HCT116 (cell line): ENCODE measurements around the gene TIMM9. TPM values are rescaled to one million over a fixed set of nuclear protein-coding genes. Genes with fewer than 3 reads are reported as not detected.
A peak's percentile ranks its signal among the peaks of the same experiment; 100 is the strongest.

Experiments
- ATAC-seq: fragments of 200-7000 bp; cut with Tn5 transposase; 2 replicates; pipeline ENCODE4 v1.9.1; 2020; ENCODE audit warnings: mild to moderate bottlenecking, moderate library complexity
- BruUV-seq: library from RNA; stranded (reverse); fragments of 400-500 nt; replicated peaks from 2 replicates; lab custom pipeline; 2021; lab: Mats Ljungman, UMichigan
- CTCF ChIA-PET: fragments of 300-600 bp; sonication (Branson Sonifier 250); formaldehyde crosslinking; loops from one replicate; lab custom pipeline; 2021; ENCODE audit warnings: antibody characterized with exemption; lab: Charles Lee
- POLR2A ChIA-PET: fragments of 300-600, 350-600 bp; sonication (Branson Sonifier 250); formaldehyde crosslinking; loops from one replicate; lab custom pipeline; 2021; ENCODE audit warnings: antibody characterized with exemption; lab: Charles Lee
- RAD21 ChIA-PET, 2 experiments: fragments of 300-600 bp; sonication (Branson Sonifier 250); formaldehyde crosslinking; loops; one replicate each; lab custom pipeline; 2023; ENCODE audit warnings: low total read pairs in 2 of 2; ENCODE audit not compliant: uncharacterized antibody in 2 of 2, unreplicated experiment in 2 of 2, low non-redundant PET in 1 of 2; lab: Charles Lee
- DNase-seq: peaks from one replicate; pipeline ENCODE4 v3.0.0-alpha.2; 2010; ENCODE audit warnings: low read depth, low spot score
- H2AFZ ChIP-seq: fragments of 200-600 bp; shearing (Covaris generic), sonication (generic); 2 replicates; pipeline ENCODE4 v1.6.1; 2017; ENCODE audit warnings: low read depth, mixed run types, mixed read lengths, antibody characterized with exemption, low read length; ENCODE audit not compliant: poor library complexity, severe bottlenecking
- H3K27ac ChIP-seq: 2 replicates; pipeline ENCODE4 v1.5.1; 2012; ENCODE audit warnings: low read depth, low read length
- H3K27me3 ChIP-seq: fragments of 200-600 bp; sonication (generic); 2 replicates; pipeline ENCODE4 v1.6.1; 2016; ENCODE audit warnings: mixed run types, low read length, mixed read lengths; ENCODE audit not compliant: insufficient read depth
- H3K36me3 ChIP-seq, 2 experiments: fragments of 200-500 bp in 1 of 2; fragments of 200-600 bp in 1 of 2; sonication (Bioruptor generic) in 1 of 2; sonication (generic) in 1 of 2; 2 replicates each; pipeline versions ENCODE4 v1.5.1 to v1.6.1; 2014 to 2016; ENCODE audit warnings: low read length in 2 of 2, inconsistent platforms in 1 of 2, mixed read lengths in 1 of 2, mixed run types in 1 of 2; ENCODE audit not compliant: insufficient read depth in 2 of 2, control insufficient read depth in 1 of 2
- H3K4me1 ChIP-seq, 2 experiments: fragments of 200-600 bp in 1 of 2; sonication (generic) in 1 of 2; 2 replicates each; pipeline versions ENCODE4 v1.5.1 to v1.6.1; 2012 to 2017; ENCODE audit warnings: low read length in 2 of 2, inconsistent platforms in 1 of 2, mild to moderate bottlenecking in 1 of 2, mixed read lengths in 1 of 2, mixed run types in 1 of 2, moderate library complexity in 1 of 2; ENCODE audit not compliant: insufficient read depth in 2 of 2, control insufficient read depth in 1 of 2
- H3K4me2 ChIP-seq: fragments of 200-600 bp; sonication (generic); 2 replicates; pipeline ENCODE4 v1.6.1; 2017; ENCODE audit warnings: mixed run types, low read length, mixed read lengths
- H3K4me3 ChIP-seq, 2 experiments: fragments of 200-600 bp in 1 of 2; sonication (generic) in 1 of 2; replicated peaks in 1 of 2; 2 replicates each; pipeline ENCODE4 v1.5.1; 2011 to 2016; ENCODE audit warnings: low read length in 2 of 2, control low read depth in 1 of 2, low read depth in 1 of 2, mild to moderate bottlenecking in 1 of 2, mixed read lengths in 1 of 2, mixed run types in 1 of 2
- H3K79me2 ChIP-seq: fragments of 200-600 bp; sonication (generic); 2 replicates; pipeline ENCODE4 v1.6.1; 2017; ENCODE audit warnings: mild to moderate bottlenecking, mixed run types, low read length, moderate library complexity, mixed read lengths; ENCODE audit not compliant: insufficient read depth
- H3K9ac ChIP-seq: fragments of 200-600 bp; sonication (generic); 2 replicates; pipeline ENCODE4 v1.6.1; 2016; ENCODE audit warnings: low read length, mixed read lengths
- H3K9me2 ChIP-seq: fragments of 200-600 bp; sonication (generic), shearing (Covaris generic); 2 replicates; pipeline ENCODE4 v1.6.1; 2017; ENCODE audit warnings: mixed run types, mild to moderate bottlenecking, moderate library complexity; ENCODE audit not compliant: insufficient read depth
- H3K9me3 ChIP-seq, 2 experiments: fragments of 200-500 bp in 1 of 2; fragments of 200-600 bp in 1 of 2; sonication (Bioruptor generic) in 1 of 2; sonication (generic) in 1 of 2; 2 replicates each; pipeline ENCODE4 v1.6.1; 2014 to 2017; ENCODE audit warnings: low read length in 2 of 2, mixed read lengths in 2 of 2, inconsistent platforms in 1 of 2, low read depth in 1 of 2, mild to moderate bottlenecking in 1 of 2, mixed run types in 1 of 2, moderate library complexity in 1 of 2; ENCODE audit not compliant: control insufficient read depth in 1 of 2, insufficient read depth in 1 of 2
- H4K20me1 ChIP-seq: fragments of 200-600 bp; sonication (generic), shearing (Covaris generic); 2 replicates; pipeline ENCODE4 v1.6.1; 2017; ENCODE audit warnings: mixed run types, mild to moderate bottlenecking, moderate library complexity; ENCODE audit not compliant: insufficient read depth
- CBX3 ChIP-seq: IDR thresholded peaks from 2 replicates; pipeline ENCODE4 v1.6.1; 2012; ENCODE audit warnings: low read depth
- CEBPB ChIP-seq: IDR thresholded peaks from 2 replicates; pipeline ENCODE4 v1.6.1; 2012; ENCODE audit warnings: low read depth
- ELF1 ChIP-seq: IDR thresholded peaks from 2 replicates; pipeline ENCODE4 v1.6.1; 2012; ENCODE audit warnings: low read depth, borderline replicate concordance
- EZH2phosphoT487 ChIP-seq: fragments of 200-600 bp; IDR thresholded peaks from 2 replicates; pipeline ENCODE4 v1.6.1; 2018; ENCODE audit warnings: antibody characterized with exemption, borderline replicate concordance
- FOSL1 ChIP-seq: IDR thresholded peaks from 2 replicates; pipeline ENCODE4 v1.6.1; 2012; ENCODE audit warnings: low read depth
- JUND ChIP-seq: IDR thresholded peaks from 2 replicates; pipeline ENCODE4 v1.6.1; 2012
- POLR2A ChIP-seq: IDR thresholded peaks from 2 replicates; pipeline ENCODE4 v1.7.0; 2011; ENCODE audit warnings: borderline replicate concordance; ENCODE audit not compliant: insufficient read depth, insufficient read length; ENCODE audit errors: extremely low read depth
- POLR2AphosphoS5 ChIP-seq: IDR thresholded peaks from 2 replicates; pipeline ENCODE4 v1.6.1; 2011; ENCODE audit warnings: mild to moderate bottlenecking, low read depth, low read length, moderate library complexity
- RAD21 ChIP-seq: IDR thresholded peaks from 2 replicates; pipeline ENCODE4 v1.6.1; 2012; ENCODE audit warnings: low read depth, mild to moderate bottlenecking
- SIN3A ChIP-seq: IDR thresholded peaks from 2 replicates; pipeline ENCODE4 v1.6.1; 2012; ENCODE audit warnings: low read depth
- SP1 ChIP-seq: IDR thresholded peaks from 2 replicates; pipeline ENCODE4 v1.6.1; 2012; ENCODE audit warnings: low read depth
- SRF ChIP-seq: IDR thresholded peaks from 2 replicates; pipeline ENCODE4 v1.6.1; 2012; ENCODE audit warnings: low read depth
- YY1 ChIP-seq: IDR thresholded peaks from 2 replicates; pipeline ENCODE4 v1.6.1; 2011; ENCODE audit warnings: low read length, low read depth, moderate library complexity, mild to moderate bottlenecking; ENCODE audit not compliant: insufficient replicate concordance; ENCODE audit errors: extremely low read depth
- ZFX ChIP-seq: fragments of 450-650 bp; IDR thresholded peaks from 2 replicates; pipeline ENCODE4 v1.6.1; 2017
- ZNF274 ChIP-seq: fragments of 200-500 bp; sonication (Bioruptor generic); IDR thresholded peaks from 2 replicates; pipeline ENCODE4 v1.6.1; 2014; ENCODE audit warnings: mild to moderate bottlenecking, low read depth, low read length, inconsistent platforms
- intact Hi-C: fragments of 100-400 bp; cut with micrococcal nuclease; formaldehyde crosslinking; loops from 2 replicates; pipeline ENCODE4 v1.10.0; 2022
- total RNA-seq: library from RNA; stranded (reverse); gene quantifications from one replicate; pipeline ENCODE4 v1.2.1, GENCODE V29; 2021; ENCODE audit not compliant: unreplicated experiment
- TF ChIP-seq, protein P1 (sequence below): IDR thresholded peaks from 2 replicates; pipeline ENCODE4 v1.6.1; 2012
- TF ChIP-seq, protein P2 (sequence below): IDR thresholded peaks from 2 replicates; pipeline ENCODE4 v1.6.1; 2012

TIMM9 gene
- total RNA-seq, 1 experiment from 2014 or later = 40.7 TPM

- H3K79me2 ChIP-seq = no peaks in the 10 kb centered on the region
- no peaks in the 10 kb centered on the region for H4K20me1 ChIP-seq
- H3K36me3 ChIP-seq = no peaks in the 10 kb centered on the region
- H3K4me2 ChIP-seq = no peak overlapping the region
- no peak for TF ChIP-seq SRF
- no peak for TF ChIP-seq FOSL1
- TF ChIP-seq CBX3 = no peak
- TF ChIP-seq RAD21 = no peak
- TF ChIP-seq YY1 = no peak
- TF ChIP-seq CEBPB = no peak
- TF ChIP-seq, all 23 proteins: peak for 0
- ATAC-seq = no peak
- ChIA-PET POLR2A (interaction anchor here (0.9 kb wide), 1 partner anchor 99 kb away, joined by 3 read pairs; the partner anchor contains the start of gene ARID4A), CTCF (interaction anchor here (1.0 kb wide), 1 partner anchor 8 kb away, joined by 4 read pairs; no protein-coding TSS in a partner anchor), RAD21 (no interaction called here)
- no TSS peak for BruUV-seq
- Histone ChIP-seq H3K9me3 (no peaks in the 10 kb centered on the region), H3K27ac (no peak overlapping the region), H3K4me1 (peaks cover 0 to 15% of the 10 kb centered on the region in 2 experiments; a peak in 3 of 4 replicates), H2AFZ (no peak overlapping the region), H3K4me3 (no peak overlapping the region), H3K27me3 (no peaks in the 10 kb centered on the region), H3K9me2 (no peaks in the 10 kb centered on the region), H3K9ac (no peak overlapping the region)
- intact Hi-C loops = no loop called here
- DNase-seq = no peak
Observed at GRCh38 chr14:58397156-58397555, 30.2 kb downstream of the TIMM9 start.

DNA sequence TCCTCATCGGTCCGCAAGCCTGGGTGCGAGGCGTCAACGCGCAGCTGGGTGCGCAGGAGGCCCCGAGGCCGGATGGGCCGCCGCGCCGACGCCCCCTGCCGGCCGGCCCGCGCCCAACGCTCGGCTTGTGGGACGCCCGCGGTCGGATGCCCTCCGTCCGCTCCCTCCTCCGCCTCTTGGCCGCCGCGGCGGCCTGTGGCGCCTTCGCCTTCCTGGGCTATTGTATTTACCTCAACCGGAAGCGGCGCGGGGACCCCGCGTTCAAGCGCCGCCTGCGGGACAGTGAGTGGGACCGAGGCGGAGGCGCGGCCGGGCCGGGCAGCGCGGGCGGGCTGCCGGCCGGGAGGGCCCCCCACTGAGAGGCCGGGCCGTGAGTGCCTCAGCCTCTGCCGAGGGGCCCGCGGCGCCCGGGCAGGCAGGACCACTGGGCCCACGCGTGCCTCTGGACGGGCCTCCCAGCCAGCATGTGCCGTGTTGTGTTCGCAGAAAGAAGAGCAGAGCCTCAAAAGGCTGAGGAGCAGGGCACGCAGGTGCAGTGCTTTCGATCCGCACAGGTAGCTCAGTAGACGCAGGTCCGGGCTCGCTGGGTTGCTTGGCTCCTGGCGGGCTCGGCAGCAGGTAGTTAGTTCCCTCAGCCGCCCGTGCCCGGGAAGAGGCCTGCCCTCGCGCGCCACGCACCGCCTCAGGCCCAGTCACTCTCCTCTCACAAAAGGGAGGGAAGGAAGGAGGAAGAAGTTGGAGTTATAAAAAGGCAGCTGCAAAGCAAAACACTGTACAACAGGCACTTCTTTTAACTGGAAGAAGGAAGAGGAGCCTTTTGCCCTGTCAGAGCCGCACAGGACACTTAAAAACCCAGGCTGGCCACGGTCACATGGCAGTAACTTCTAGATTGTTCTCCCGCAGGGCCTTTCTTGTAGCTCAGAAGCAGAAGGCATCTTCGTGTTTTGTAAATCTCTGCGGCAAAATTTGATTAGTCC is 31.2 kb downstream of the TIMM9 start, which contains the start of gene TOMM20L:
Gene TOMM20L (plus strand): TSS at position 119 of the 977 bp plus-strand sequence. CDS start 28 bp downstream, at position 147.
- H3K9me2 ChIP-seq = no peaks in the 10 kb centered on the region
- no TSS peak for BruUV-seq
- ChIA-PET CTCF (interaction anchor here (1.0 to 1.5 kb wide), 7 partner anchors 10 to 288 kb away, joined by 3 to 6 read pairs (median 3); partner anchors contain the start of gene ARID4A), RAD21 (no interaction called here), POLR2A (interaction anchor here (0.9 kb wide), 1 partner anchor 98 kb away, joined by 3 read pairs; the partner anchor contains the start of gene ARID4A)
- H3K36me3 ChIP-seq = no peaks in the 10 kb centered on the region
- peak within 1 kb of the TSS; percentile 50 for H3K9ac ChIP-seq
- H3K27ac ChIP-seq = peak within 1 kb of the TSS; percentile 34; the same call in 1 of the 2 replicates
- no peaks in the 10 kb centered on the region for H4K20me1 ChIP-seq
- H3K4me3 ChIP-seq = peak within 1 kb of the TSS; percentile 28 to 55
- H3K4me2 ChIP-seq = peak within 1 kb of the TSS; percentile 79
- DNase-seq = peak; percentile 15
- peak; percentile 98 for ATAC-seq
- H3K9me3 ChIP-seq = no peaks in the 10 kb centered on the region
- peak within 1 kb of the TSS; percentile 99 for H2AFZ ChIP-seq
- H3K79me2 ChIP-seq = no peaks in the 10 kb centered on the region
- H3K4me1 ChIP-seq = peaks cover 0 to 15% of the 10 kb centered on the region in 2 experiments; a peak in 3 of 4 replicates
- intact Hi-C loops = no loop called here
- H3K27me3 ChIP-seq = no peaks in the 10 kb centered on the region
- TF ChIP-seq FOSL1 (no peak), ELF1 (no peak), RAD21 (peak; percentile 31; the same call in 1 of the 2 replicates), CBX3 (peak; percentile 73; the same call in 1 of the 2 replicates), SP1 (no peak), YY1 (peak; percentile 11), POLR2AphosphoS5 (0 out of 2 replicates have a peak, but pooled peaks have one; percentile 20), ZFX (peak; percentile 70), EZH2phosphoT487 (no peak), SRF (no peak), ZNF274 (no peak), JUND (no peak), CEBPB (no peak), POLR2A (no peak), SIN3A (no peak)
- TF ChIP-seq, protein P1, sequence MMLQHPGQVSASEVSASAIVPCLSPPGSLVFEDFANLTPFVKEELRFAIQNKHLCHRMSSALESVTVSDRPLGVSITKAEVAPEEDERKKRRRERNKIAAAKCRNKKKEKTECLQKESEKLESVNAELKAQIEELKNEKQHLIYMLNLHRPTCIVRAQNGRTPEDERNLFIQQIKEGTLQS = no peak
- TF ChIP-seq, protein P2, sequence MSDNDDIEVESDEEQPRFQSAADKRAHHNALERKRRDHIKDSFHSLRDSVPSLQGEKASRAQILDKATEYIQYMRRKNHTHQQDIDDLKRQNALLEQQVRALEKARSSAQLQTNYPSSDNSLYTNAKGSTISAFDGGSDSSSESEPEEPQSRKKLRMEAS = peak; percentile 94
